HepG2 (cell line): ENCODE data around the gene ACTRT2. TPM values are rescaled to one million over a fixed set of nuclear protein-coding genes. Genes with fewer than 3 reads are reported as not detected.

ENCODE experiments used
- ASH2L ChIP-seq: fragments of 300-600, 200-600 bp; sonication (generic); IDR thresholded peaks from 2 replicates; pipeline ENCODE4 v1.7.0; 2017; ENCODE audit warnings: low read depth, mild to moderate bottlenecking, moderate library complexity, mixed read lengths, low read length; ENCODE audit not compliant: insufficient read length
- GABPB1 ChIP-seq: IDR thresholded peaks from 2 replicates; pipeline ENCODE4 v1.6.1; 2016; ENCODE audit warnings: mild to moderate bottlenecking, missing genetic modification reagents, moderate library complexity, missing compliant biosample characterization
- HNRNPK ChIP-seq: fragments of 200-400 bp; formaldehyde crosslinking; IDR thresholded peaks from 2 replicates; pipeline ENCODE4 v1.6.1; 2018; ENCODE audit warnings: low read length, low read depth, moderate library complexity, mild to moderate bottlenecking; ENCODE audit not compliant: poor library complexity, severe bottlenecking
- KMT2B ChIP-seq: IDR thresholded peaks from 2 replicates; pipeline ENCODE4 v1.6.1; 2016; ENCODE audit warnings: missing genetic modification reagents, missing compliant biosample characterization
- MXD4 ChIP-seq: IDR thresholded peaks from 2 replicates; pipeline ENCODE4 v1.6.1; 2016; ENCODE audit warnings: mild to moderate bottlenecking, missing biosample characterization, missing genetic modification reagents
- NR2C2 ChIP-seq: sonication (generic); formaldehyde crosslinking; IDR thresholded peaks from 2 replicates; pipeline ENCODE4 v1.4.0; 2020; ENCODE audit warnings: missing genetic modification reagents, mild to moderate bottlenecking, moderate library complexity, borderline replicate concordance
- SP2 ChIP-seq: sonication (generic); formaldehyde crosslinking; IDR thresholded peaks from 2 replicates; pipeline ENCODE4 v1.5.1; 2020; ENCODE audit warnings: mild to moderate bottlenecking, missing genetic modification reagents
- ZBTB42 ChIP-seq: sonication (generic); formaldehyde crosslinking; IDR thresholded peaks from 2 replicates; pipeline ENCODE4 v1.5.0; 2020; ENCODE audit warnings: mild to moderate bottlenecking, missing genetic modification reagents
- ZNF138 ChIP-seq: sonication (generic); formaldehyde crosslinking; IDR thresholded peaks from 2 replicates; pipeline ENCODE4 v1.5.0; 2020; ENCODE audit warnings: mild to moderate bottlenecking, low read depth, missing genetic modification reagents
- ZNF260 ChIP-seq: sonication (generic); formaldehyde crosslinking; IDR thresholded peaks from 2 replicates; pipeline ENCODE4 v1.4.0; 2020; ENCODE audit warnings: missing genetic modification reagents, low read depth, mild to moderate bottlenecking, borderline replicate concordance
- ZSCAN22 ChIP-seq: sonication (generic); formaldehyde crosslinking; IDR thresholded peaks from 2 replicates; pipeline ENCODE4 v1.4.0; 2020; ENCODE audit warnings: mild to moderate bottlenecking, missing genetic modification reagents
- polyA plus RNA-seq, 8 experiments: library from polyadenylated mRNA; depleted of rRNA in 3 of 8; stranded (reverse) in 7 of 8; unstranded in 1 of 8; fragments of >200 nt; fragmentation: Illumina TruSeq in 4 of 8; extraction: Trizol in 4 of 8; gene quantifications; 2 replicates each; pipeline versions ENCODE4 v1.2.1 to v1.2.3, GENCODE V29; 2011 to 2016; ENCODE audit warnings: low read depth in 4 of 8, missing spikeins in 1 of 8, mixed read lengths in 1 of 8; ENCODE audit not compliant: insufficient read depth in 1 of 8
- total RNA-seq, 5 experiments: library from RNA; depleted of rRNA; stranded (reverse); fragments of >200 nt; fragmentation: Illumina TruSeq; extraction: Trizol; gene quantifications; 2 replicates each; pipeline ENCODE4 v1.2.3, GENCODE V29; 2016; ENCODE audit warnings: low read depth in 1 of 5
- TF ChIP-seq, protein P1 (sequence below): sonication (generic); formaldehyde crosslinking; IDR thresholded peaks from 2 replicates; pipeline ENCODE4 v1.5.1; 2020; ENCODE audit warnings: missing genetic modification reagents, mild to moderate bottlenecking, borderline replicate concordance
- TF ChIP-seq, protein P2 (sequence below): sonication (generic); formaldehyde crosslinking; IDR thresholded peaks from 2 replicates; pipeline ENCODE4 v1.5.0; 2020; ENCODE audit warnings: missing genetic modification reagents, mild to moderate bottlenecking, borderline replicate concordance
- TF ChIP-seq, protein P3 (sequence below): sonication (generic); formaldehyde crosslinking; IDR thresholded peaks from 2 replicates; pipeline ENCODE4 v1.4.0; 2020; ENCODE audit warnings: mild to moderate bottlenecking, low read depth, missing genetic modification reagents
- TF ChIP-seq, protein P4 (sequence below): sonication (generic); formaldehyde crosslinking; conservative IDR thresholded peaks from 2 replicates; pipeline ENCODE4 v1.4.0; 2020; ENCODE audit warnings: missing genetic modification reagents
- TF ChIP-seq, protein P5 (sequence below): IDR thresholded peaks from 2 replicates; pipeline ENCODE4 v1.6.1; 2018; ENCODE audit warnings: missing genetic modification reagents, mild to moderate bottlenecking, missing compliant biosample characterization
- TF ChIP-seq, protein P6 (sequence below): sonication (generic); formaldehyde crosslinking; IDR thresholded peaks from 2 replicates; pipeline ENCODE4 v1.5.1; 2020; ENCODE audit warnings: missing genetic modification reagents, mild to moderate bottlenecking, borderline replicate concordance
- TF ChIP-seq, protein P7 (sequence below): sonication (generic); formaldehyde crosslinking; IDR thresholded peaks from 2 replicates; pipeline ENCODE4 v1.4.0; 2020; ENCODE audit warnings: missing genetic modification reagents

Gene ACTRT2
- total and polyA plus RNA-seq, 2 of the 13 experiments (the other 11 are each of a cell fraction or from before 2014, with no cell fraction given) = not detected

DNA sequence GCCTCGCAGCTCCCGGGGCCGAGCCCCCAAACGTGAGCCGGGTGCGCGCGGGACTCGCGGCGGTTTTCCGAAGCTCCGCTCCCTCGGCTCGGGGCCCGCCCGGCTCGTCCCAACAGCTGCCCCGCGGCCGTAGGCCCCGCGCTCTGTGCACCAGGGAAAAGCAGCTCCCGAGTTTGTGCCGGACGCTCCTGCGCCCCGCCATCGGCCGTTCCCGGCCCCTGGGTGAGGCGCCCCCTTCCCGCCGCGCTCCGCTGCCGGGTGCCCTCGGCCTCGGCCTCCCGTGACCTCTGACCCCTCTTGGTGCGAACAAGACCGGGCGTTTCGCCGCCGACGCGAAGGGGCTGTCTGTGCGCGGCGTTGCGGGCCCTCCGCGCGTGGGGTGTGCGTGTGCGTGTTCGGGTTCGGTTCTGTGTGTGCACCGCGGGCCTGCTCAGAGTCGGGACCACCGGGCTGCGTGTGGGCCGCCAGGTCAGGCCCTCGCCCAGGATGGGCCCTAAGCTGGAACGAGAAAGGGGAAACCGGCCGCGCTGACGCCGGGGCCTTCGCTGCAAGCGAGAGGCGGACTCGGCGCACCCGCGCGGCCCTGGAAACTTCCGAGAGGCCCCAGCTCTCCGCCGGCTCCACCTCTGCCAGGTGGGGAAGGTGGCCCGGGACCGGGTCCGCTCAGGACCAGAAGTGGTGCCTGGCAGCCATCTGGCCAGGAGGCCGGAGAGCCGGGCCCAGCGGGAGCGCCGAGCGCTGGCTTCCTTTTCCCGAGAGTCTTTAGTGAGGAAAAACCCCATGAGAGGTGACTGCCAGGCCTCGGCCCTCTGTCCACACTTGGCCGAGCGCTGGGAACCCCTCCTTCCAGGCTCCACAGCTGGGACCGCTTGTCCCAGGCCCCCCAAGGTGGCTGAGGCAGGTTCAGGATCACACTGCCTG, 49.6 kb downstream of the ACTRT2 start (continued):
- TF ChIP-seq GABPB1 (CRISPR knock-in tag) (peak; percentile 61; the same call in 1 of the 2 replicates), ZSCAN22 (no peak), NR2C2 (CRISPR knock-in tag) (peak; percentile 96), ZNF138 (CRISPR knock-in tag) (no peak), ASH2L (no peak), ZNF260 (0 out of 2 replicates have a peak, but pooled peaks have one; percentile 29), ZBTB42 (CRISPR knock-in tag) (no peak), KMT2B (CRISPR knock-in tag) (no peak), MXD4 (no peak), SP2 (CRISPR knock-in tag) (no peak), HNRNPK (no peak)
- TF ChIP-seq, protein P1, sequence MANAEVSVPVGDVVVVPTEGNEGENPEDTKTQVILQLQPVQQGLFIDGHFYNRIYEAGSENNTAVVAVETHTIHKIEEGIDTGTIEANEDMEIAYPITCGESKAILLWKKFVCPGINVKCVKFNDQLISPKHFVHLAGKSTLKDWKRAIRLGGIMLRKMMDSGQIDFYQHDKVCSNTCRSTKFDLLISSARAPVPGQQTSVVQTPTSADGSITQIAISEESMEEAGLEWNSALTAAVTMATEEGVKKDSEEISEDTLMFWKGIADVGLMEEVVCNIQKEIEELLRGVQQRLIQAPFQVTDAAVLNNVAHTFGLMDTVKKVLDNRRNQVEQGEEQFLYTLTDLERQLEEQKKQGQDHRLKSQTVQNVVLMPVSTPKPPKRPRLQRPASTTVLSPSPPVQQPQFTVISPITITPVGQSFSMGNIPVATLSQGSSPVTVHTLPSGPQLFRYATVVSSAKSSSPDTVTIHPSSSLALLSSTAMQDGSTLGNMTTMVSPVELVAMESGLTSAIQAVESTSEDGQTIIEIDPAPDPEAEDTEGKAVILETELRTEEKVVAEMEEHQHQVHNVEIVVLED (CRISPR knock-in tag) = no peak; the same call in 1 of the 2 replicates
- TF ChIP-seq, protein P2, sequence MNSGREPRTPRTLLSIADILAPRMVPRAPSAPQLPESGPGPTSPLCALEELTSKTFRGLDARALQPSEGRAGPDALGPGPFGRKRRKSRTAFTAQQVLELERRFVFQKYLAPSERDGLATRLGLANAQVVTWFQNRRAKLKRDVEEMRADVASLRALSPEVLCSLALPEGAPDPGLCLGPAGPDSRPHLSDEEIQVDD (CRISPR knock-in tag) = 0 out of 2 replicates have a peak, but pooled peaks have one; percentile 39
- TF ChIP-seq, protein P3, sequence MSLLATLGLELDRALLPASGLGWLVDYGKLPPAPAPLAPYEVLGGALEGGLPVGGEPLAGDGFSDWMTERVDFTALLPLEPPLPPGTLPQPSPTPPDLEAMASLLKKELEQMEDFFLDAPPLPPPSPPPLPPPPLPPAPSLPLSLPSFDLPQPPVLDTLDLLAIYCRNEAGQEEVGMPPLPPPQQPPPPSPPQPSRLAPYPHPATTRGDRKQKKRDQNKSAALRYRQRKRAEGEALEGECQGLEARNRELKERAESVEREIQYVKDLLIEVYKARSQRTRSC = no peak
- TF ChIP-seq, protein P4, sequence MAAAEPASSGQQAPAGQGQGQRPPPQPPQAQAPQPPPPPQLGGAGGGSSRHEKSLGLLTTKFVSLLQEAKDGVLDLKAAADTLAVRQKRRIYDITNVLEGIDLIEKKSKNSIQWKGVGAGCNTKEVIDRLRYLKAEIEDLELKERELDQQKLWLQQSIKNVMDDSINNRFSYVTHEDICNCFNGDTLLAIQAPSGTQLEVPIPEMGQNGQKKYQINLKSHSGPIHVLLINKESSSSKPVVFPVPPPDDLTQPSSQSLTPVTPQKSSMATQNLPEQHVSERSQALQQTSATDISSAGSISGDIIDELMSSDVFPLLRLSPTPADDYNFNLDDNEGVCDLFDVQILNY (CRISPR knock-in tag) = 0 out of 2 replicates have a peak, but pooled peaks have one; percentile 36
- TF ChIP-seq, protein P5, sequence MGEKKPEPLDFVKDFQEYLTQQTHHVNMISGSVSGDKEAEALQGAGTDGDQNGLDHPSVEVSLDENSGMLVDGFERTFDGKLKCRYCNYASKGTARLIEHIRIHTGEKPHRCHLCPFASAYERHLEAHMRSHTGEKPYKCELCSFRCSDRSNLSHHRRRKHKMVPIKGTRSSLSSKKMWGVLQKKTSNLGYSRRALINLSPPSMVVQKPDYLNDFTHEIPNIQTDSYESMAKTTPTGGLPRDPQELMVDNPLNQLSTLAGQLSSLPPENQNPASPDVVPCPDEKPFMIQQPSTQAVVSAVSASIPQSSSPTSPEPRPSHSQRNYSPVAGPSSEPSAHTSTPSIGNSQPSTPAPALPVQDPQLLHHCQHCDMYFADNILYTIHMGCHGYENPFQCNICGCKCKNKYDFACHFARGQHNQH (CRISPR knock-in tag) = no peak
- TF ChIP-seq, protein P6, sequence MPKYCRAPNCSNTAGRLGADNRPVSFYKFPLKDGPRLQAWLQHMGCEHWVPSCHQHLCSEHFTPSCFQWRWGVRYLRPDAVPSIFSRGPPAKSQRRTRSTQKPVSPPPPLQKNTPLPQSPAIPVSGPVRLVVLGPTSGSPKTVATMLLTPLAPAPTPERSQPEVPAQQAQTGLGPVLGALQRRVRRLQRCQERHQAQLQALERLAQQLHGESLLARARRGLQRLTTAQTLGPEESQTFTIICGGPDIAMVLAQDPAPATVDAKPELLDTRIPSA (CRISPR knock-in tag) = no peak
- TF ChIP-seq, protein P7, sequence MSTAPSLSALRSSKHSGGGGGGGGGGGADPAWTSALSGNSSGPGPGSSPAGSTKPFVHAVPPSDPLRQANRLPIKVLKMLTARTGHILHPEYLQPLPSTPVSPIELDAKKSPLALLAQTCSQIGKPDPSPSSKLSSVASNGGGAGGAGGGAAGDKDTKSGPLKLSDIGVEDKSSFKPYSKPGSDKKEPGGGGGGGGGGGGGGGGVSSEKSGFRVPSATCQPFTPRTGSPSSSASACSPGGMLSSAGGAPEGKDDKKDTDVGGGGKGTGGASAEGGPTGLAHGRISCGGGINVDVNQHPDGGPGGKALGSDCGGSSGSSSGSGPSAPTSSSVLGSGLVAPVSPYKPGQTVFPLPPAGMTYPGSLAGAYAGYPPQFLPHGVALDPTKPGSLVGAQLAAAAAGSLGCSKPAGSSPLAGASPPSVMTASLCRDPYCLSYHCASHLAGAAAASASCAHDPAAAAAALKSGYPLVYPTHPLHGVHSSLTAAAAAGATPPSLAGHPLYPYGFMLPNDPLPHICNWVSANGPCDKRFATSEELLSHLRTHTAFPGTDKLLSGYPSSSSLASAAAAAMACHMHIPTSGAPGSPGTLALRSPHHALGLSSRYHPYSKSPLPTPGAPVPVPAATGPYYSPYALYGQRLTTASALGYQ (CRISPR knock-in tag) = 0 out of 2 replicates have a peak, but pooled peaks have one; percentile 42
